ENCODE measurements around the gene ATAD1. TPM values are rescaled to one million over a fixed set of nuclear protein-coding genes. Genes with fewer than 3 reads are reported as not detected.

ATAD1 gene
- total RNA-seq, 2 donors from 2014 or later, result 9.6 to 16.9 TPM

DNA sequence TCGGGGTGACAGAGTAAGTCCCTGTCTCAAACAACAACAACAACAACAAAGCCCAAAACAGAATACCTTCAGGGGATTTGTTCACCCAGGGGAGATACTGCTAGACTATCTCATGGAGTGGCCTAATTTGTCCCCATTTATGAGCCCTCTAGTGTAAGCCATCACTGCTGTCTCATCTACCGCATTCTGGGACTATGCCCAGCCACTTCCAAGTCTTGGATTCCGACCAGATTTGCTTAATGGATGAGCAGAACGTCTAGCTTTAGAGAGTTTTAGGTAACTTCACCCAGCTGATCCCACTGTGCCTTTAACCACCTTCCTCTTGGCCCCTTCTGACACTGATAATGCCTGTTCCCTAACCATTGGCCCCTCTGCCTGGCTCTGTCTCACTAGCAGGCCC, 111.3 kb downstream of the ATAD1 start:
- no peak overlapping the region for H3K4me3 ChIP-seq
- no peaks in the 10 kb centered on the region for H3K27me3 ChIP-seq
- H3K9me3 ChIP-seq, result no peaks in the 10 kb centered on the region
- TF ChIP-seq, protein P1, sequence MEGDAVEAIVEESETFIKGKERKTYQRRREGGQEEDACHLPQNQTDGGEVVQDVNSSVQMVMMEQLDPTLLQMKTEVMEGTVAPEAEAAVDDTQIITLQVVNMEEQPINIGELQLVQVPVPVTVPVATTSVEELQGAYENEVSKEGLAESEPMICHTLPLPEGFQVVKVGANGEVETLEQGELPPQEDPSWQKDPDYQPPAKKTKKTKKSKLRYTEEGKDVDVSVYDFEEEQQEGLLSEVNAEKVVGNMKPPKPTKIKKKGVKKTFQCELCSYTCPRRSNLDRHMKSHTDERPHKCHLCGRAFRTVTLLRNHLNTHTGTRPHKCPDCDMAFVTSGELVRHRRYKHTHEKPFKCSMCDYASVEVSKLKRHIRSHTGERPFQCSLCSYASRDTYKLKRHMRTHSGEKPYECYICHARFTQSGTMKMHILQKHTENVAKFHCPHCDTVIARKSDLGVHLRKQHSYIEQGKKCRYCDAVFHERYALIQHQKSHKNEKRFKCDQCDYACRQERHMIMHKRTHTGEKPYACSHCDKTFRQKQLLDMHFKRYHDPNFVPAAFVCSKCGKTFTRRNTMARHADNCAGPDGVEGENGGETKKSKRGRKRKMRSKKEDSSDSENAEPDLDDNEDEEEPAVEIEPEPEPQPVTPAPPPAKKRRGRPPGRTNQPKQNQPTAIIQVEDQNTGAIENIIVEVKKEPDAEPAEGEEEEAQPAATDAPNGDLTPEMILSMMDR (IDR thresholded peaks at IDR 0.05), result no peak
- TF ChIP-seq POLR2A (IDR thresholded peaks at IDR 0.05), result no peak
- ATAC-seq (no peak), DNase-seq (no peak)
- H3K36me3 ChIP-seq (replicated peaks in 1 of 2; ENCODE audit: insufficient read depth in 1 of 2, low read depth in 2 of 2), result no peaks in the 10 kb centered on the region
- 86 to 91% methylated on average over 4 of the region's 4 CpGs for WGBS, 2 donors
- intact Hi-C loops (cut with DNase I), result no loop called here
- H3K27ac ChIP-seq, result no peak overlapping the region
- peaks cover 27% of the 10 kb centered on the region for H3K4me1 ChIP-seq

DNA sequence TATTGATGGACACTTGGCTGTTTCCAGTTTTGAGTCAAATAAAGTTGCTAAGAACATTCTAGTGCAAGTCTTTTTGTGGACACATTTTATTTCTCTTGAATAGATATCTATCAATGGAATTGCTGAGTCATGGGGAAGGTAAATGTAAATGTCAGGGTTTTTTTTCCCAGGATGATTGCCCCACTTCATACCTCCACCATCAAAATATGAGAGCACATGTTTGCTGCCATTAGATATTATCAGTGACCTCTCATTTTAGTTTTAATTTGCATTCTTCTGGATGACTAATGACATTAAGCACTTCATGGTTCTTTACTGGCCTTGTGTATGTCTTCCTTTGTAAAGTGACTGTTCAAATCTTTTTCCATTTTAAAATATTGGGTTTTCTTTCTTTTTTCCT, 112.7 kb downstream of the ATAD1 start:
- no peaks in the 10 kb centered on the region for H3K9me3 ChIP-seq
- intact Hi-C loops (cut with DNase I), result no loop called here
- no peak for ATAC-seq
- no peak overlapping the region for H3K4me3 ChIP-seq
- no peak for DNase-seq
- peaks cover 34% of the 10 kb centered on the region for H3K4me1 ChIP-seq
- H3K36me3 ChIP-seq (replicated peaks in 1 of 2; ENCODE audit: insufficient read depth in 1 of 2, low read depth in 2 of 2), result no peaks in the 10 kb centered on the region
- H3K27ac ChIP-seq, result no peak overlapping the region
- TF ChIP-seq POLR2A (IDR thresholded peaks at IDR 0.05), result no peak
- TF ChIP-seq, protein P1 (IDR thresholded peaks at IDR 0.05), result no peak
- no peaks in the 10 kb centered on the region for H3K27me3 ChIP-seq

DNA sequence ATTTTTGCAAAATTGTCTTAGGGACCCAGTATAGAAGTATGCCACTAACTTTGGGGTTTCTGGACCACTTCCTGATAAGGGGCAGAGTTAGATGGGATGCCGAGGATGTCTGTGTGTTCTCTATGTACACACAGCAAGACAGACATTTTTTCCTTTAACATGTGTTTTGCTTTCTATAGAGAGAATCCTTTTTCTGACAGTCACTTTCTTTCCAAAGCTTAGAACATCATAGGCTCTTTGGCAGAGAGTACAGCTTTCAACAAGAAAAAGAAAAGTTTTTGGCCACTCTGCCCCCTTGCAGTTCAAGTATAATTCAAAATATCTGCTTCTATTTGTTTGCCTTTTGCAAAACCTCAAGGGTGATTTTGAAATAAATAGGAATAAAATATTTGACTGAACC, 114.3 kb downstream of the ATAD1 start:
- no peak for DNase-seq
- no peak overlapping the region for H3K4me3 ChIP-seq
- 74 to 88% methylated on average over 1 of the region's 1 CpG for WGBS, 2 donors
- no peaks in the 10 kb centered on the region for H3K27me3 ChIP-seq
- H3K9me3 ChIP-seq, result no peaks in the 10 kb centered on the region
- TF ChIP-seq, protein P1 (IDR thresholded peaks at IDR 0.05), result no peak
- no peak for TF ChIP-seq POLR2A (IDR thresholded peaks at IDR 0.05)
- peaks cover 39% of the 10 kb centered on the region for H3K4me1 ChIP-seq
- ATAC-seq, result no peak
- H3K27ac ChIP-seq, result no peak overlapping the region
- H3K36me3 ChIP-seq (replicated peaks in 1 of 2; ENCODE audit: insufficient read depth in 1 of 2, low read depth in 2 of 2), result no peaks in the 10 kb centered on the region
- intact Hi-C loops (cut with DNase I), result no loop called here

DNA sequence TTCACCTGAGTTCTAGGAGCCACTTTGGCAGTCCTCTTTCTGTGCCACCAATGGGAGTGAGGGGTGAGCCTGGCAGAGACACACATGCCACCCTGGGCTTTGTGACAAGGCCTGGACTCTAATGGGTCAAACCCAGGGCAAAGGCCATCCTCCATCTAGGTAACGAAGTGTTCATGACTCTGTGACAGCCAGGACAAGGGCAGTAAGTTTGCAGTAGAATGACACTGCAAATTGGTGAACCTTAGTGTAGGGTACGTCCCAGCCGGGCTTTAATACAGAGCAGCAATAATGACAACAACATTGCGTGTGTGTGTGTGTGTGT, 115.1 kb downstream of the ATAD1 start:
- Histone ChIP-seq H3K27ac (peak overlapping the region in 1 of 4 donors; percentile 71), H3K36me3 (replicated peaks in 1 of 2; ENCODE audit: insufficient read depth in 1 of 2, low read depth in 2 of 2) (no peaks in the 10 kb centered on the region), H3K27me3 (no peaks in the 10 kb centered on the region), H3K4me1 (peaks cover 39% of the 10 kb centered on the region), H3K4me3 (no peak overlapping the region), H3K9me3 (no peaks in the 10 kb centered on the region)
- no peak for ATAC-seq
- WGBS, 2 donors, result 67 to 86% methylated on average over 4 of the region's 4 CpGs
- TF ChIP-seq, protein P1 (IDR thresholded peaks at IDR 0.05), result no peak
- TF ChIP-seq POLR2A (IDR thresholded peaks at IDR 0.05), result no peak
- intact Hi-C loops (cut with DNase I), result no loop called here
- no peak for DNase-seq

DNA sequence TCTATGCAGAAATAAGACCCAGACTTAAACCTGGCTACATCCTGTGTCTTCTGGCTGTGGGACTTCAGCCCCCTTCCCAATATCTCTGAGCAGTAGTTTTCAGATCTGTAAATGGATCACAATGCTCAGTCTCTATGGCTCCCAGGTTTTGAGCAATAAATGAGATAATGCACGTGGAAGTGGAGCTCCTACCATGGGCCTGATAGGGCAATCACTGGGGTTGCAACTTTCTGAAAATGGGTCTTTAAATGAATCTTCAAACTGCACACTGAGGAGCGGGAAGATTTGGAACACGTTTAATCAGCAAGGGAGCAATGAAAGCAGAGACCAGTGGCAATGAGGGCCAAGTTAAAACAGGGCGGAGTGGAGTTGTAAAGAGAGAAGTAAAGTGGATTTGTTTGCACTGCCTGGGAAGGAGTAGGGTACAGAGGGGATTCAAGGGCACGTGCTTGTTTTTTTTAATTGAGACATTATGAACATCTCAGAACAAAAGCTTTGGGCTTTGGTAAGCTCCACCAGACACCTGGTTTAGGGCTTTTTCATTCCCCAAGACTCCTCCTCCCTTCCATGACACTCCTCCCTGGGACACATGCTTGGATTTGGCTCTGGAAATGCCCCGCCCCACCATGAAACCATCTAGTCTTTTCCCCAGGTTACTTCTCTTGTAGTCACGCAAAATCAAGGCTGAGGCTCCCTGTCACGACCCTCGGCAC, 115.6 kb downstream of the ATAD1 start:
- Histone ChIP-seq H3K4me3 (no peak overlapping the region), H3K27ac (peak overlapping the region in 3 of 4 donors; percentile 39 to 72 (median 71)), H3K9me3 (no peaks in the 10 kb centered on the region), H3K36me3 (replicated peaks in 1 of 2; ENCODE audit: insufficient read depth in 1 of 2, low read depth in 2 of 2) (no peaks in the 10 kb centered on the region), H3K27me3 (no peaks in the 10 kb centered on the region), H3K4me1 (peaks cover 39% of the 10 kb centered on the region)
- TF ChIP-seq, protein P1 (IDR thresholded peaks at IDR 0.05), result no peak
- TF ChIP-seq POLR2A (IDR thresholded peaks at IDR 0.05), result no peak
- WGBS, 2 donors, result 72 to 88% methylated on average over 9 of the region's 9 CpGs
- intact Hi-C loops (cut with DNase I), result no loop called here
- no peak for ATAC-seq
- no peak for DNase-seq
